SIG-M5 treated with dmso at 0.1 percent for 504 hours (cell line): ENCODE data around the gene RYR2.

Experiments used
- DNase-seq: peaks from one replicate; lab custom pipeline; 2025; ENCODE audit not compliant: unreplicated experiment; lab: John Stamatoyannopoulos, UW

RYR2 gene

GRCh38 chr1:237416924-237417655, 375.1 kb downstream of the RYR2 start:
- no peak for DNase-seq

- DNase-seq, result no peak
Measured at GRCh38 chr1:237428809-237429208, 386.8 kb downstream of the RYR2 start.

DNA sequence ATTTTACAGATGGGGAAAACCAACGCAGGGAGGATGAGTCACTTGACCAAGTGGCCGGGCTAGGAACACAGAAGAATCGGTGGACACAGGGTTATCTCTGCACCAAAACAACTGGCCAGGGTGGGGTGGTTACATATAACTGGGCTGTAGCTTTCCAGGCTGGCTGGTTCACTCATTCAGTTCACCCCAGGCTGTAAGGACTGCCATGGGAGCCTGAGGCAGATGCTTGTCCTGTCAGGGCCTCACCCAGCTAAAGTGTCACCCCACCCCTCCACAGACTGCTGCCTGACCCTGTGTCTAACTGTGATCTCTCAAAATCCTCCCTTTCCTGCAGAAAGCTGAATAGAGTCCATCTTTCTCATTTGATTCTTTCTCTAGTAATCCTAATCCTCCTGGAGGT, 387.3 kb downstream of the RYR2 start:
- no peak for DNase-seq

GRCh38 chr1:237431448-237431847, 389.5 kb downstream of the RYR2 start:
- no peak for DNase-seq

DNA sequence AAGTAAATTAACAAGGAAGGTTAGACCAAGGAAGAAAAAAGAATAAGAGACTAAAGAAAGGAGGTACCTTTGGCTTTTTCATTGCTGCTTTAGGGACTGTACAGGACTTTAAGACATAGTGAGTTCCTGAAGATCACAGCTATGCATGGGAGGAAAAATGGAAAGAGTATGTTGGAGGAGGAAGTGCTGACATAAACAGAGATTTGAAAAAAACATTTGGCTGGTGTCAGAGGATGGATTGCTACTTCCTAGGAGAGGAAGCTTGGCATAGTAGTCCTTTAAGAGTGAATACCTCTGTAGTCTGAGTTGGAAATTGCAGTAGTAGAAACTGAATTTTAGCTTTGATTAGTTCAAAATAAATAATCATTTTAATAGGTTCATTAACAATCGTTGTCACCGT, 398.4 kb downstream of the RYR2 start:
- DNase-seq, result no peak

DNA sequence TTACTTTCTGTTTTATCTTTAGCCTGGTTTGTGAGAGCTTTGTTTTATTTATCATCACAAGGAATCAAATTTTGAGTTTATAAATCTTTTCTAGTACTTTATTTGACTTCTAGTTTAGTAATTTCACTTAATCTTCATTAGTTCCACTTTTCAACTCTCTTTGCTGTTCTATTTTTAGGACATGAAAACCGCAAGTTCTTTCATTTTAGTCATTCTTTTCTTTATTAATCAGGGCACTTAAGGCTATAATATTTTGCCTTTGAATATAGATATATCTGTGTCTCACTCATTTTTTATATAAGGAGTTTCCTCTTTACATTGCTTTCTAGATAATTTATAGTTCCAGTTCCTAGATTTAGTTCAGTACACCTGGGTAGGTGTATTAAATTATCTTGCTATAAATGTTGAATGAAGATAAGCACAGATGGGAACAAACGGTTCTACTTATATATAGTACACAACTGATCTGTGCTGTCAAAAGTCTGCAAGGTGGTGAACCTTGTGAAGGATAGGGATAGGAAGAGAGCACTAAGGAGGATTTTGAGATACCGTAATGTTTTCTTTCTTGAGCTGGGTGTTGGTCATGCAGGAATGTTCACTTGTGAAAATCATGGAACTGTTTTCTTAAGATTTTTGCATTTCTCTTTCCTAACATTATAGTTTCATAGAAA, 402.3 kb downstream of the RYR2 start:
- DNase-seq, result no peak

DNA sequence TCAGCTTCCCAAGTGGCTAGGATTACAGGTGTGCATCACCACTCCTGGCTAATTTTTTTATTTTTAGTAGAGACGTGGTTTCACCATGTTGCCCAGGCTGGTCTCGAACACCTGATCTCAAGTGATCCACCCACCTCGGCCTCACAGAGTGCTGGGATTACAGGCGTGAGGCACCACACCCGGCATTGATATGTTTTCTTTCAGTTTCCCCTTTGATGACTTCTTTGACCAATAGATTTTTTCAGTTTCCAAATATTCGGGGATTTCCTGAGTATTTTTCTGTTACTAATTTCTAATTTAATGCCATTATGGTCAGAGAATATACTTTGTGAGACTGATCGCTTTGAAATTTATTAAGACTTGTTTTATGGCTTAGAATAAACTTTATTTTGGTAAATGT, 406.1 kb downstream of the RYR2 start:
- DNase-seq, result no peak

DNA sequence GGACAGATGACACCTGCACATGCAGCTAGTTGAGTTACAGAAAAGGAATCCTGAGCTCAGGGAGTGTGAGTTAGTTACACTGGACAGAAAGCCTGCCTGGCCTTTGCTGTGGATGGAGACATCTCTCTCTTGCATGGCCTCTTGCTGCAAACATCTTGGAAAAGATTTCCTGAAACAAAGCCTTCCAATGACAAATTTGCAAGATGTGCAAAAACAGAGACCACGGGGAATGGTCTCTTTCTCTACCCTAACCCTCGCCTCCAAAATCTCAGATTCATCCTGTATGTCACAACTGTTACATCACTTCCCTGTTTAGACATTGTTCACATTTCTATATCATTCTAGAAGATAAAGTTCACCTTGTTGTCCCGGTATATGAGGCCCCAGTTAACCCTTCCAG, 415.6 kb downstream of the RYR2 start:
- DNase-seq, result no peak

- no peak for DNase-seq
Measured at GRCh38 chr1:237467320-237467719, 425.3 kb downstream of the RYR2 start.

- peak; percentile 6 for DNase-seq
Measured at GRCh38 chr1:237470712-237471338, 428.8 kb downstream of the RYR2 start.

- no peak for DNase-seq
Measured at GRCh38 chr1:237471377-237471776, 429.4 kb downstream of the RYR2 start.

GRCh38 chr1:237471956-237472355, 430.0 kb downstream of the RYR2 start:
- DNase-seq, result no peak

- no peak for DNase-seq
Measured at GRCh38 chr1:237473854-237474253, 431.9 kb downstream of the RYR2 start.

GRCh38 chr1:237478082-237478481, 436.1 kb downstream of the RYR2 start:
- DNase-seq, result no peak

DNA sequence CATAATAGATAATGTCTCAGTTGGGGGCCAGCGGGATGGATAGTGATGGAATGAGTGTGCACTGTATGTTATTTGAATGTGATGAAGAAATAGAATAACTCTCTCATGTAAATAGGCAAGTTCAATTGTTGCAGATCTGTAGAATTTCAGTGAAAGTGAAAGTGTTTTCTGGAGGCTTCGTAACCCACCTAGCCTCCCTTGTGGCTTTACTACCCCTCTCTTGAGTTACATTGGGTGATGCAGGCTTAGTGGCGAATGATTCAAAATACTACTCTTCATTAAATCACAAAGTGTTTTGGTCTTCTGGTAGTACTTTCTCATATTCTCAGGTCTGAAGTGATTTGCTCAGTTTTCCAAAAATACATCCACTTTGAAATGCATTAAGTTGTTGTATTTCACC, 436.9 kb downstream of the RYR2 start:
- DNase-seq, result no peak

- no peak for DNase-seq
Measured at GRCh38 chr1:237482777-237483176, 440.8 kb downstream of the RYR2 start.

DNA sequence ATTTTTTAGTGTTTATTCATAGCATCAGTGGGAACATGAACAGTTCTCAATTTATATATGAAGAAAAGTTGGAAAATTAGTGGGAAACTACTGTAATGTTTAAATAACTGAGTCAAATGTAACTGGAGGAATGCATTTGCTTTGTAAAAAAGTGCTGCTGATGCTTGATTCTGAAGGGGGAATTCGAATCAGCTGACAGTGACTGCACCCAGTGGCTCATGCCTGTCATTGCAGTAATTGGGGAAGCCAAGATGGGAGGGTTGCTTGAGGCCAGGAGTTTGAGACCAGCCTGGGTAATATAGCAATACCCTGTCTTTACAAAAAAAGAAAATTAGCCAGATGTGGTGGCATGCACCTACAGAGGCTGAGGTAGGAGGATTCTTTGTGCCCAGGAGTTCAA, 450.4 kb downstream of the RYR2 start:
- no peak for DNase-seq

DNA sequence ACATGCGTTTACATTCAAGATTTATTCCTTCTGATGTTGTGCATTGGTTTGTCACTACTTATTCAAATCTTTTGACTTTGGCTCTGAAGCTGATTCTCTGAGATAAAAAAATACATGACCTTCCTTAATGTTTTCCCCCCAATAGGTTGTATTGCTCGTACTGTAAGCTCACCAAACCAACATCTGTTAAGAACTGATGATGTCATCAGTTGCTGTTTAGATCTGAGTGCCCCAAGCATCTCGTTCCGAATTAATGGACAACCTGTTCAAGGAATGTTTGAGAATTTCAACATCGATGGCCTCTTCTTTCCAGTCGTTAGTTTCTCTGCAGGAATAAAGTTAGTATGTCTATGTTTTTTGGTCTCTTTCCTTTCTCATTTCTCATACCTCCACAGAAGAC, 458.6 kb downstream of the RYR2 start:
- no peak for DNase-seq

GRCh38 chr1:237503292-237503691, 461.3 kb downstream of the RYR2 start:
- no peak for DNase-seq

DNA sequence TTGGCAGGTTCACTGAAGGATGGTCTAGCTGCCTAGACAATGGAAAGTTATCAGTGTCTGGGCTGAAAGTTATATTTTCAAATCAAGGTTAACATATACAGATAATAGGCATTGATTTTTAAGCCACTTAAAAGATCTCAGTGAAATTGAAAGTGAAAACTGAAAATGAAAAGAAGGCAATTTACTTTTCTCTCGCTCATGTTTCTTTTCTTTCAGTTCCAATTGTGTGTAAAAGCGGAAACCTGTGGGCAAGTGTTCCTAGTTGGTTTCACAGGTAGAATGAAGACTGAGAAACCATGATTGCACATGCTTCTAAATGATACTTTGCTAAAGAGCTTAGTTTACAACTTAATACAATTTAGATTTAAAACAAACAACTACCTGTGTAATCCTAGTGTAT, 465.0 kb downstream of the RYR2 start:
- no peak for DNase-seq

- DNase-seq, result no peak
Measured at GRCh38 chr1:237509748-237510147, 467.8 kb downstream of the RYR2 start.

GRCh38 chr1:237525102-237525501, 483.1 kb downstream of the RYR2 start:
- DNase-seq, result no peak
